DOHH2 (cell line): Measurements from ENCODE around the gene FARSA.

ENCODE experiments used
- H3F3A ChIP-seq: fragments of 200-600 bp; sonication (generic), shearing (Covaris generic); 2 replicates; pipeline ENCODE4 v1.6.0; 2016; ENCODE audit warnings: antibody characterized with exemption, mild to moderate bottlenecking; ENCODE audit not compliant: control insufficient read depth, insufficient read depth
- H3K27ac ChIP-seq: fragments of 200-600 bp; sonication (generic); 2 replicates; pipeline ENCODE4 v1.5.1; 2014; ENCODE audit warnings: low read depth, mild to moderate bottlenecking, low read length, moderate library complexity
- H3K27me3 ChIP-seq: fragments of 200-600 bp; sonication (generic); 2 replicates; pipeline ENCODE4 v1.6.1; 2014; ENCODE audit warnings: mild to moderate bottlenecking, low read length, mixed read lengths; ENCODE audit not compliant: control insufficient read depth
- H3K36me3 ChIP-seq: fragments of 200-600 bp; sonication (generic); 2 replicates; pipeline ENCODE4 v1.6.1; 2014; ENCODE audit warnings: mild to moderate bottlenecking, low read length, moderate library complexity, mixed read lengths; ENCODE audit not compliant: control insufficient read depth
- H3K4me1 ChIP-seq: fragments of 200-600 bp; sonication (generic); 2 replicates; pipeline ENCODE4 v1.6.1; 2014; ENCODE audit warnings: mild to moderate bottlenecking, low read length, mixed read lengths; ENCODE audit not compliant: control insufficient read depth
- H3K4me2 ChIP-seq: fragments of 200-600 bp; sonication (generic); 2 replicates; pipeline ENCODE4 v1.6.0; 2014; ENCODE audit warnings: mild to moderate bottlenecking, low read length, moderate library complexity
- H3K4me3 ChIP-seq: fragments of 200-600 bp; sonication (generic); 2 replicates; pipeline ENCODE4 v1.5.1; 2014; ENCODE audit warnings: mild to moderate bottlenecking, low read length, mixed read lengths
- H3K79me2 ChIP-seq: fragments of 200-600 bp; sonication (generic); 2 replicates; pipeline ENCODE4 v1.6.1; 2014; ENCODE audit warnings: mild to moderate bottlenecking, low read length, mixed read lengths; ENCODE audit not compliant: control insufficient read depth
- H3K9me2 ChIP-seq: fragments of 200-600 bp; sonication (generic); replicated peaks from 2 replicates; pipeline ENCODE4 v1.6.1; 2014; ENCODE audit warnings: mild to moderate bottlenecking, low read length, mixed read lengths; ENCODE audit not compliant: control insufficient read depth
- H3K9me3 ChIP-seq: fragments of 200-600 bp; sonication (generic); 2 replicates; pipeline ENCODE4 v1.6.1; 2014; ENCODE audit warnings: antibody characterized with exemption, low read length, mixed read lengths; ENCODE audit not compliant: control insufficient read depth, insufficient read depth
- H4K20me1 ChIP-seq: fragments of 200-600 bp; sonication (generic); 2 replicates; pipeline ENCODE4 v1.6.0; 2014; ENCODE audit warnings: low read depth, mild to moderate bottlenecking, antibody characterized with exemption, low read length, moderate library complexity; ENCODE audit not compliant: control insufficient read depth, insufficient read depth
- EZH2phosphoT487 ChIP-seq: fragments of 200-600 bp; sonication (generic); IDR thresholded peaks from 2 replicates; pipeline ENCODE4 v1.6.1; 2017; ENCODE audit warnings: borderline replicate concordance, mild to moderate bottlenecking, antibody characterized with exemption, low read length, moderate library complexity, mixed read lengths
- TF ChIP-seq, protein P1 (sequence below): fragments of 200-600 bp; sonication (generic); IDR thresholded peaks from one replicate; pipeline ENCODE4 v1.5.1; 2014; ENCODE audit warnings: antibody characterized with exemption, mild to moderate bottlenecking, low read depth, low read length; ENCODE audit not compliant: poor library complexity, severe bottlenecking

FARSA gene

DNA sequence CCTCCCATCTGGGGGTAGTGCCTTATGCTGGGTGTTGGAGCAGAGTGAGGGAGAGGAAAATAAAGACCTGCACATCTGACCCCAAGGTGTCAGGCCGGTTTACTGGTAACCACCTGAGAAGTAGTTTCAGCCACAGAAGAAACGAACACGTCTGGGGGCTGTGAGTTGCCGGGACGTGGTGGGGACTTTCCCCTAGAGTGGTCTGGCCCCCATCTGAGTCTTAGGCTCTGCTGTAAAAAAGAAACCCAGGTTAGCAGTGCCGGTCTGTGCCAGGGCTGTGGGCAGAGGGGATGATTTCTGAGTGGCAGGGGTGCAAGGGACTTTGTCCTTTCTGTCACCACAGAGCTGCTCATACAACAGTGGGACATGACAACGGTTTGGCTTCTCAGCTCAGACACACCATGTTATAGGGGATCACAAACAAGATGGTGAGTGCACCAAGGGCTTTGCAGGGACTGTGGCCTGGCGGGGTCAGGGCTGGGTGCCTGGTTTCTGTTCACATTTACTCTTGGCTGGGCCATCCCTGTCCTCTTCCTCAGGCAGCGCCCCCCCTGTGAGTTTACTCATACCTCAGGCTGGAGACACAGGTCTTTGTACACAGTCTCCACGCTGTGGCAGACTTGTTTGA is 33.5 kb downstream of the FARSA start:
- Histone ChIP-seq H4K20me1 (0 out of 2 replicates have a peak, but pooled peaks cover 2% of the 10 kb centered on the region), H3K9me3 (no peaks in the 10 kb centered on the region), H3K4me3 (no peak overlapping the region), H3K27me3 (no peaks in the 10 kb centered on the region), H3K4me1 (no peaks in the 10 kb centered on the region), H3F3A (no peaks in the 10 kb centered on the region), H3K9me2 (no peaks in the 10 kb centered on the region), H3K79me2 (no peaks in the 10 kb centered on the region), H3K27ac (no peak overlapping the region), H3K4me2 (no peak overlapping the region), H3K36me3 (peaks cover 24% of the 10 kb centered on the region)
- TF ChIP-seq EZH2phosphoT487, result no peak
- TF ChIP-seq, protein P1, sequence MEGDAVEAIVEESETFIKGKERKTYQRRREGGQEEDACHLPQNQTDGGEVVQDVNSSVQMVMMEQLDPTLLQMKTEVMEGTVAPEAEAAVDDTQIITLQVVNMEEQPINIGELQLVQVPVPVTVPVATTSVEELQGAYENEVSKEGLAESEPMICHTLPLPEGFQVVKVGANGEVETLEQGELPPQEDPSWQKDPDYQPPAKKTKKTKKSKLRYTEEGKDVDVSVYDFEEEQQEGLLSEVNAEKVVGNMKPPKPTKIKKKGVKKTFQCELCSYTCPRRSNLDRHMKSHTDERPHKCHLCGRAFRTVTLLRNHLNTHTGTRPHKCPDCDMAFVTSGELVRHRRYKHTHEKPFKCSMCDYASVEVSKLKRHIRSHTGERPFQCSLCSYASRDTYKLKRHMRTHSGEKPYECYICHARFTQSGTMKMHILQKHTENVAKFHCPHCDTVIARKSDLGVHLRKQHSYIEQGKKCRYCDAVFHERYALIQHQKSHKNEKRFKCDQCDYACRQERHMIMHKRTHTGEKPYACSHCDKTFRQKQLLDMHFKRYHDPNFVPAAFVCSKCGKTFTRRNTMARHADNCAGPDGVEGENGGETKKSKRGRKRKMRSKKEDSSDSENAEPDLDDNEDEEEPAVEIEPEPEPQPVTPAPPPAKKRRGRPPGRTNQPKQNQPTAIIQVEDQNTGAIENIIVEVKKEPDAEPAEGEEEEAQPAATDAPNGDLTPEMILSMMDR, result no peak

DNA sequence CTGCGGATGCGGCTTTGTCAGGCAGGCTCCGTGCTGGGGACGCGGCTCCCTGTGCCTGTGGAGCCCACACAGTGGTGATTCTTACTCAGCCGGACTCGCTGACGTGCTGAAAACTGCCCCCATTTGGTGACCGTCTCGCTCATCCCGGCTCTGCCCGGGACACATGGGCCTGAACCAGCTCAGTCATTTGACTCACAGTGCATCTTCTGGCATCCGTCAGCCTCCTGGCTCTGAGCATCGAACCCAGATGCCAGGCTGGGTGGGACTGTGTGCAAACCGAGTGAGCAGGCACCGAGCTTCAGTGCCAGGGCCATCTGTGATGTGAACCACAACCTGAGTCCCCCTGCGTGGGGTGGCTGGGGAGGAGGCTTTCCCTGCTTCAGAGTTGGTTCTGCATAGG is 37.1 kb downstream of the FARSA start:
- peaks cover 27% of the 10 kb centered on the region for H3K36me3 ChIP-seq
- H3F3A ChIP-seq, result no peaks in the 10 kb centered on the region
- no peak overlapping the region for H3K27ac ChIP-seq
- no peaks in the 10 kb centered on the region for H3K27me3 ChIP-seq
- H3K4me3 ChIP-seq, result no peak overlapping the region
- H4K20me1 ChIP-seq, result no peaks in the 10 kb centered on the region
- no peaks in the 10 kb centered on the region for H3K9me2 ChIP-seq
- H3K9me3 ChIP-seq, result no peaks in the 10 kb centered on the region
- H3K79me2 ChIP-seq, result peaks cover 8% of the 10 kb centered on the region
- H3K4me2 ChIP-seq, result no peak overlapping the region
- TF ChIP-seq, protein P1, result no peak
- TF ChIP-seq EZH2phosphoT487, result no peak
- peaks cover 6% of the 10 kb centered on the region for H3K4me1 ChIP-seq

DNA sequence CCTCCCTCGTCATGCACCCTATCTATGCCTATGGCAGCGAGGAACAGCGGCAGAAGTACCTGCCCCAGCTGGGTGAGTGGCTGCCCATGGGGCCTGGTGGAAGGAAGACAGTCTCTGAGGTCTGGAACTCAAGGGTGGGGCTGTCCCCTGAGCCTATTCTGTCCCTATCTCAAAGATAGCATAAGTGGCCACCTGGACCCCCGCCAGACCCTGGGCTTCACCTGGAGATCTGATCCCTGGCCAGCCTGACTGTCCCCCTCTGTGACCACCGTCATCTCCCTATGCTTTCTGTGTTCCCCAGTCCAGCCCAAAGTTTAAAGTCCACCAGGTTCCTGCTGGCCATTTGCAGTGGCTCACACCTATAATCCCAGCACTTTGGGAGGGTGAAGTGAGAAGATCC is 39.9 kb downstream of the FARSA start:
- Histone ChIP-seq H4K20me1 (no peaks in the 10 kb centered on the region), H3K27me3 (no peaks in the 10 kb centered on the region), H3K79me2 (peaks cover 13% of the 10 kb centered on the region), H3K4me1 (peaks cover 16% of the 10 kb centered on the region), H3K4me3 (no peak overlapping the region), H3F3A (no peaks in the 10 kb centered on the region), H3K9me3 (no peaks in the 10 kb centered on the region), H3K4me2 (no peak overlapping the region), H3K9me2 (no peaks in the 10 kb centered on the region), H3K36me3 (peaks cover 24% of the 10 kb centered on the region), H3K27ac (no peak overlapping the region)
- TF ChIP-seq EZH2phosphoT487, result no peak
- TF ChIP-seq, protein P1, result no peak
